GM18951 (cell line): ENCODE measurements around the gene CYGB.

ENCODE experiments used
- POLR2A ChIP-seq: IDR thresholded peaks from 4 replicates; pipeline ENCODE4 v1.6.1; 2011; ENCODE audit warnings: mild to moderate bottlenecking; ENCODE audit not compliant: insufficient read length, insufficient read depth; ENCODE audit errors: extremely low read depth
- in situ Hi-C: fragments of 300-500 bp; cut with MboI; formaldehyde crosslinking; loops from one replicate; pipeline ENCODE4 v1.12.0; 2022; ENCODE audit warnings: low sequenced_read_pairs, mixed read lengths, inconsistent platforms; ENCODE audit not compliant: unreplicated experiment

Gene CYGB

DNA sequence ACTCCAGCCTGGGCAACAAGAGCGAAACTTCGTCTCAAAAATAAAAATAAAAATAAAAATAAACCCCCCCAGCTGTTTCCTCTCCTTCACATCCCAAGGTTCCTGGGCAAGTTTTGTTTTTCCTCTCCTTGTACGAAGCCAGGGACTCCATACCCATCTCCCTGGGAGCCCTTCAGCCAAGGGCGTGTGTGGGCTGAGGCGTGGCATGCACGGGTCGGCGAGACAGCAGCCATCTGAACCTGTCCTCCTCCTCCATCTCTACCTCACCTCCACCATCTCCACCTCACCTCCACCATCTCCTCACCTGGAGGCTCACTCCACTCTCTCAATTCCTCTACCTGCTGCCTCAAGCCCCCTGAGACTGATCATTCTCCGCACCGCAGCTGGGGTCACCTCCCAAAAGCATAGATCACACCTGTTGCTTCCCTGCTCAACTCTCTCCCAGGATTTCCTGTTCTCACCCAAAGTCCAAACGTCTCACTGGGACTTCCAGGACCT, 53.2 kb downstream of the CYGB start:
- in situ Hi-C loops = no loop called here
- no peak for TF ChIP-seq POLR2A

DNA sequence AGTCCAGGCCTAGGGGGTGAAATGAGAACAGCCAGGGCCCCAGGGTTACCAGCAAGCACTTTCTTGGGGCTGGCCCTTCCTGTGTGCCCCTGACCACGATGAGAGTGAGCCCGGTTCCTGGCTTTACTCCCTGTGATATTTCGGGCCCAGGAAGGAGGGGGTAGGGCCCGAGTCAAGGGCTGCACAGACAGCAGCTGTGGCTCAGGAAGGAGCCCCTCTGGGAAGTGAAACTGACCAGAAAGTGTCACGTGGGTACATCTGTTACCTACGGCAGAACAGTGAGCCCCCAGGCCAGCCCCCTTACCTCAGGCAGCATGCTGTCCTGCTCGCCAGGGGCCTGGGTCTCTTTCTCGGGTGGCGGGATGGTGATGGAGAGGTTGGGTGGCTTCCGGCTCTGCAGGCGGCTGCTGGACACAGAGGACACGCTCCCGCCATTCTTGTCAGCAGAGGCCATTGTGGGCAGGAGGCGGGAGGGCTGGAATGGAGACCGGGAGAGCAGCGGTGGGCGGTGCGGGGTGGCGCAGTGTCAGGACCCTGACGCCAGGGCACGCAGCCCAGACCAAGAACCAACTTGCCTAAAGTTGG, 56.3 kb downstream of the CYGB start:
- in situ Hi-C loops = no loop called here

DNA sequence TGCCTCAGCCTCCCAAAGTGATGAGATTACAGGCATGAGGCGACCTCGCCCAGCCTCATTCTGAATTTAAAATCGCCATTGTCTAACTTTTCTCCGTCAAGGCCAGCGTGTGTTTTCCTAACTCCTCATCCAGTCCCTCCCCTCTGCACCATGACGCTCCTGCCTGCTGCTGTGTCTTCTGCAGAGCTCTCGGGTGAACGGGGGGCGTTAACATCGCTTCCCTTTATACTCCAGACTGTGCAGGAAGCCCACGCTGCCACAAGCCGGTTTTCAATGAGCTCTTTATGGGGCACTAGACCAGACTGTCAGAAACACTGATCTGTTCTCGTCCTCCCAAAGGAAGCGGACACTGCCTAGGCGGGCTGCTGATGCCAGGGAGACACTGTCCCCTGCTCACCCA, 56.9 kb downstream of the CYGB start:
- no peak for TF ChIP-seq POLR2A
- in situ Hi-C loops = no loop called here

More for the DNA sequence above, 56.3 kb downstream of the CYGB start:
- TF ChIP-seq POLR2A = peak; percentile 48

DNA sequence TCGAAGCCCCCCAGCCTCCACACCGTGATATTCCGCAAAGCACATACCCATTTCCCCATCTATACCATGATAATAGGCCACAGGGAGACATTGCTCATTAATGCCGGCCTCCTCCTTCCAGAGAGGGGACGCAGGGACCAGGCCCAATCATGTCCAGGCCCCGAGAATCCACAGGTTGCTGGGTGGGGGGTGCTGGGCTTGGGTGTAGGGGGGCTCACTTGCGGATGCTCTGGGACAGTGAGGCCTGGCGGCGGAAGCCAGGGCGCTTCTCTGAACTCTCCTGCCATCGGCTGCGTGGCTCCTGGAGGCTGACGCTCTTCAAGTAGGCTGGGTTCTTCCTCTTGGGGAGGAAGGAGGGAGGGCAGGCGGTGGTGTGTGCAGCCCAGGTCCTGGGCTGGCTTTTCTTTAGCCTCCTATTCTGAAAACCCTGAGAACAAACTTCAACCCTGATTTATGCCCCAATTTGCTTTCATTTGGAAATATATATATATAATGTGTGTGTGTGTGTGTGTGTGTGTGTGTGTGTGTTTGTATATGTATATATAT, 57.9 kb downstream of the CYGB start:
- TF ChIP-seq POLR2A = no peak
- in situ Hi-C loops = no loop called here

DNA sequence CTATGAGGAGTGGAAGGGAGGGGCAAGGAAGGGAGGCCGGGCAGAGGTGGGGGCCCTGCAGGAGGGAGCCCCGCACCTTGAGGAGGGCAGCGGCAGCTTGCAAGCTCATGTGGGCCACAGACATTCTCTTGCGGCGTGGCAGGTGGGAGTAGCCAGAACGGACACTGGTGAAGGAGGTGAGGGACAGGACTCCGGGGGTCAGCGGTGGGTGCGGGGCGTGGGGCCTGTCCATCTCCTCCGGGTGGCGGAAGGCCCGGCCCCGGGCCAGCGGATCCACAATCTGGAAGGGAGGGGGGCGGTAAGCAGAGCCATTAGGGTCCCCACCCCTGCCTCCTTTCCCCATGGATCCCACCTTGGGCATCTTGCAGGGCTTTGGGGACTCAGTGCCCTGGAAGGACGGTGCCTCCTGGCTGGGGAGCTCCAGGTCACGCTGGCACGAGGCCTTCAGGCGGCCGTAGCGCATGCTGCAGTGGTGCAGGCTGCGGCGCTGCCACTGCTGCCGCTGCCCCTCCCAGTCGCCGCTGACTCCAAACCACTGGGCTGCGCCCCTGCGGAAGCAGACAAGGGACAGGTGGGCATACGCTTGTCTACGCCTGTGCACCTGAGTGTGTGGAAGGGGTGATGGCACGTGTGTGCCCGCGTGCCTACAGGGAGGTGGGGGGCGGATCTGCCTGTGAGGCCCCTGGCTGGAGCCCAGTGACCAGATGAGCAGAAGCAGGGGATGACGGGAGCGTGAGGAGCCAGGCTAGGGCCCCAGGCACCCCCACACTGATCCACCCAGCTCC, 58.6 kb downstream of the CYGB start:
- in situ Hi-C loops = no loop called here
- no peak for TF ChIP-seq POLR2A

DNA sequence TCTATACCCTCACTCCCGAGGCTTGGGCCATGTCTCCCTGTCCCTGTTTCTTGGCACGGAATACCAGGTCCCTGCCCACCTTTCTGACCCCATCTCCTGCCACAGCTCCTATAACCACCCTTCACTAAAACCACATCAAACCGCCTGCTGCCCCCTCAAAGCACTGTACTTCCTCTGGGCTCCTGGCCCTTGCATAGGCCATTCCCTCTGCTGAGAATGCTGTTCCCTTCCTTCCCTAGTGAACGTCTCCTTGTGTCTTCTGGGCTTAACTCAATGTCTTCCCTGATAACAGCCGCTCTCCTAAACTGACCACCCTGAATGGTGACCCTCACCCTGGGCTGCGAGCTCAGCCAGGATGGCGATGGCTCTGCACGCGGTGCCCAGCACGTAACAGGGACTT, 59.4 kb downstream of the CYGB start:
- in situ Hi-C loops = no loop called here
- TF ChIP-seq POLR2A = no peak

DNA sequence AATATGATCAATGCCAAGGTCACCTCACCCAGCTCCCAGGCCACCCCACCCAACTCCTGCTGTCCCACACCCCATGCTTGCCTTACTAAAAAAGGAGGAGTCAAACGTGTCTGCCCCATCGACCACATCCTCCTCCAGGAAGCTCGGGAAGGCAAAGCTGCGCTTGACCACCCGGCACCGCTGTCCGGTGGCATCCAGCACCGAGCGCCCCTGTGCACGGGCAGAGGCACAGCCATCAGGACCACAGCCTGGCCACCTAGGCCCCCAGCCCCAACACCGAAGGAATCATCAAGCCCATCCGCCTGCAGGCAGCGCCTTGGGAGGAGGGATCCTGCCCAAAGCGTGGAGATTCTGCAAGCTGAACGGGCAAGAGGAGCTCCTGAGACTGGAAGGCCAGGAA, 59.9 kb downstream of the CYGB start:
- TF ChIP-seq POLR2A = no peak
- in situ Hi-C loops = no loop called here
